ENCODE data around the gene ACOT11.

Gene ACOT11

GRCh38 chr1:54537611-54538010 lies 10.4 kb upstream of the ACOT11 start:
- no peak for DNase-seq (ENCODE audit: low read depth, low spot score)

- no peak for DNase-seq (ENCODE audit: low read depth, low spot score)
Observed at GRCh38 chr1:54538538-54538937, 9.5 kb upstream of the ACOT11 start.

- DNase-seq (ENCODE audit: low read depth, low spot score) = no peak
Observed at GRCh38 chr1:54540582-54541295, 7.3 kb upstream of the ACOT11 start.

- DNase-seq (ENCODE audit: low read depth, low spot score) = peak; percentile 14
Observed at GRCh38 chr1:54542120-54542961, 5.7 kb upstream of the ACOT11 start.

- DNase-seq (ENCODE audit: low read depth, low spot score) = no peak
Observed at GRCh38 chr1:54542962-54543539, 5.0 kb upstream of the ACOT11 start.

- DNase-seq (ENCODE audit: low read depth, low spot score) = no peak
Observed at GRCh38 chr1:54543729-54544496, 4.1 kb upstream of the ACOT11 start.

GRCh38 chr1:54545916-54546635 lies 2.0 kb upstream of the ACOT11 start:
- no peak for DNase-seq (ENCODE audit: low read depth, low spot score)

GRCh38 chr1:54546651-54547401 lies 1.2 kb upstream of the ACOT11 start:
- DNase-seq (ENCODE audit: low read depth, low spot score) = no peak

GRCh38 chr1:54548389-54549044 lies 489 bp downstream of the ACOT11 start:
- no peak for DNase-seq (ENCODE audit: low read depth, low spot score)

- no peak for DNase-seq (ENCODE audit: low read depth, low spot score)
Observed at GRCh38 chr1:54549181-54549924, 1.3 kb downstream of the ACOT11 start.

- no peak for DNase-seq (ENCODE audit: low read depth, low spot score)
Observed at GRCh38 chr1:54551891-54552290, 3.9 kb downstream of the ACOT11 start.

- DNase-seq (ENCODE audit: low read depth, low spot score) = no peak
Observed at GRCh38 chr1:54553602-54554313, 5.7 kb downstream of the ACOT11 start.

GRCh38 chr1:54556110-54556509 lies 8.1 kb downstream of the ACOT11 start:
- no peak for DNase-seq (ENCODE audit: low read depth, low spot score)

- no peak for DNase-seq (ENCODE audit: low read depth, low spot score)
Observed at GRCh38 chr1:54557671-54558355, 9.8 kb downstream of the ACOT11 start.

- DNase-seq (ENCODE audit: low read depth, low spot score) = no peak
Observed at GRCh38 chr1:54558434-54559030, 10.5 kb downstream of the ACOT11 start.

- no peak for DNase-seq (ENCODE audit: low read depth, low spot score)
Observed at GRCh38 chr1:54559111-54559548, 11.1 kb downstream of the ACOT11 start.

GRCh38 chr1:54559771-54560231 lies 11.8 kb downstream of the ACOT11 start:
- no peak for DNase-seq (ENCODE audit: low read depth, low spot score)
